ENCODE results near the gene MBTPS1. TPM values are rescaled to one million over a fixed set of nuclear protein-coding genes. Genes with fewer than 3 reads are reported as not detected.

The MBTPS1 gene
- total RNA-seq, 1 donor from 2014 or later: 85.9 TPM

GRCh38 chr16:84045001-84045817 lies 71.5 kb downstream of the MBTPS1 start:
- Histone ChIP-seq H3K79me2 (ENCODE audit: insufficient read depth, low read length) (no peaks in the 10 kb centered on the region), H3K36me3 (ENCODE audit: insufficient read depth, low read length) (no peaks in the 10 kb centered on the region), H4K20me1 (ENCODE audit: insufficient read depth, low read length) (peaks cover 8% of the 10 kb centered on the region), H3K27me3 (ENCODE audit: insufficient read depth, low read length) (peaks cover 27% of the 10 kb centered on the region), H2AFZ (ENCODE audit: low read depth, low read length) (no peak overlapping the region), H3K9me3 (ENCODE audit: insufficient read depth, low read depth, low read length) (no peaks in the 10 kb centered on the region), H3K4me3 (ENCODE audit: insufficient read depth, low read depth, low read length) (no peak overlapping the region), H3K4me1 (ENCODE audit: insufficient read depth, low read length) (no peaks in the 10 kb centered on the region), H3K4me2 (ENCODE audit: low read length) (no peak overlapping the region), H3K9ac (ENCODE audit: low read length) (no peak overlapping the region), H3K27ac (ENCODE audit: low read depth, low read length) (no peak overlapping the region)
- no peak for FAIRE-seq
- Mint-ChIP-seq H3K36me3 (ENCODE audit: low read depth, unreplicated experiment) (peaks cover 5% of the 10 kb centered on the region), H3K4me3 (ENCODE audit: unreplicated experiment) (no peak overlapping the region), H3K4me1 (ENCODE audit: low read depth, unreplicated experiment) (peaks cover 2% of the 10 kb centered on the region), H3K27me3 (ENCODE audit: low read depth, unreplicated experiment) (peaks cover 17% of the 10 kb centered on the region), H3K27ac (ENCODE audit: unreplicated experiment) (no peak overlapping the region), H3K9me3 (ENCODE audit: unreplicated experiment) (no peaks in the 10 kb centered on the region)
- DNase-seq (ENCODE audit: low read depth): no peak
- TF ChIP-seq CTCF (IDR thresholded peaks at IDR 0.05; ENCODE audit: insufficient read depth, low read depth, low read length) (no peak), EZH2 (IDR thresholded peaks at IDR 0.05; ENCODE audit: insufficient read depth, low read length) (no peak)

- Histone ChIP-seq H3K27ac (ENCODE audit: low read depth, low read length) (no peak overlapping the region), H3K79me2 (ENCODE audit: insufficient read depth, low read length) (no peaks in the 10 kb centered on the region), H3K4me3 (ENCODE audit: insufficient read depth, low read depth, low read length) (no peak overlapping the region), H3K36me3 (ENCODE audit: insufficient read depth, low read length) (no peaks in the 10 kb centered on the region), H3K4me2 (ENCODE audit: low read length) (no peak overlapping the region), H3K9ac (ENCODE audit: low read length) (no peak overlapping the region), H3K27me3 (ENCODE audit: insufficient read depth, low read length) (peaks cover 33% of the 10 kb centered on the region), H3K9me3 (ENCODE audit: insufficient read depth, low read depth, low read length) (no peaks in the 10 kb centered on the region), H3K4me1 (ENCODE audit: insufficient read depth, low read length) (no peaks in the 10 kb centered on the region), H4K20me1 (ENCODE audit: insufficient read depth, low read length) (peaks cover 6% of the 10 kb centered on the region), H2AFZ (ENCODE audit: low read depth, low read length) (no peak overlapping the region)
- TF ChIP-seq CTCF (IDR thresholded peaks at IDR 0.05; ENCODE audit: insufficient read depth, low read depth, low read length) (no peak), EZH2 (IDR thresholded peaks at IDR 0.05; ENCODE audit: insufficient read depth, low read length) (no peak)
- no peak for DNase-seq (ENCODE audit: low read depth)
- FAIRE-seq: no peak
- Mint-ChIP-seq H3K36me3 (ENCODE audit: low read depth, unreplicated experiment) (peaks cover 5% of the 10 kb centered on the region), H3K27ac (ENCODE audit: unreplicated experiment) (peak overlapping the region; percentile 63), H3K4me1 (ENCODE audit: low read depth, unreplicated experiment) (peaks cover 2% of the 10 kb centered on the region), H3K27me3 (ENCODE audit: low read depth, unreplicated experiment) (peaks cover 24% of the 10 kb centered on the region), H3K4me3 (ENCODE audit: unreplicated experiment) (no peak overlapping the region), H3K9me3 (ENCODE audit: unreplicated experiment) (no peaks in the 10 kb centered on the region)
Observed at GRCh38 chr16:84044118-84044488, 72.6 kb downstream of the MBTPS1 start.

- FAIRE-seq: no peak
Observed at GRCh38 chr16:84043486-84044117, 73.1 kb downstream of the MBTPS1 start.

More at GRCh38 chr16:84043486-84044117, 73.1 kb downstream of the MBTPS1 start:
- H3K79me2 ChIP-seq (ENCODE audit: insufficient read depth, low read length): no peaks in the 10 kb centered on the region
- H2AFZ ChIP-seq (ENCODE audit: low read depth, low read length): no peak overlapping the region
- Mint-ChIP-seq H3K9me3 (ENCODE audit: unreplicated experiment) (no peaks in the 10 kb centered on the region), H3K4me1 (ENCODE audit: low read depth, unreplicated experiment) (peaks cover 2% of the 10 kb centered on the region), H3K27ac (ENCODE audit: unreplicated experiment) (no peak overlapping the region), H3K4me3 (ENCODE audit: unreplicated experiment) (no peak overlapping the region), H3K27me3 (ENCODE audit: low read depth, unreplicated experiment) (peaks cover 29% of the 10 kb centered on the region), H3K36me3 (ENCODE audit: low read depth, unreplicated experiment) (peaks cover 5% of the 10 kb centered on the region)
- H3K4me1 ChIP-seq (ENCODE audit: insufficient read depth, low read length): no peaks in the 10 kb centered on the region
- H3K36me3 ChIP-seq (ENCODE audit: insufficient read depth, low read length): no peaks in the 10 kb centered on the region
- H4K20me1 ChIP-seq (ENCODE audit: insufficient read depth, low read length): peaks cover 6% of the 10 kb centered on the region
- H3K4me3 ChIP-seq (ENCODE audit: insufficient read depth, low read depth, low read length): no peak overlapping the region
- no peak overlapping the region for H3K9ac ChIP-seq (ENCODE audit: low read length)
- H3K9me3 ChIP-seq (ENCODE audit: insufficient read depth, low read depth, low read length): no peaks in the 10 kb centered on the region
- no peak for DNase-seq (ENCODE audit: low read depth)
- H3K4me2 ChIP-seq (ENCODE audit: low read length): no peak overlapping the region
- H3K27me3 ChIP-seq (ENCODE audit: insufficient read depth, low read length): peaks cover 36% of the 10 kb centered on the region
- H3K27ac ChIP-seq (ENCODE audit: low read depth, low read length): no peak overlapping the region
- no peak for TF ChIP-seq EZH2 (IDR thresholded peaks at IDR 0.05; ENCODE audit: insufficient read depth, low read length)
- TF ChIP-seq CTCF (IDR thresholded peaks at IDR 0.05; ENCODE audit: insufficient read depth, low read depth, low read length): no peak
